ENCODE results near the gene TXLNA. TPM values are rescaled to one million over a fixed set of nuclear protein-coding genes. Genes with fewer than 3 reads are reported as not detected.
A peak's percentile ranks its signal among the peaks of the same experiment; 100 is the strongest.

The TXLNA gene
- total and polyA plus RNA-seq, 7 donors = 9.0 to 46.7 (median 34.4) TPM

- H3K36me3 ChIP-seq = peaks cover 0 to 31% (median 11%) of the 10 kb centered on the region in 4 donors
- DNase-seq = peak; percentile 70
- peaks cover 0 to 48% (median 44%) of the 10 kb centered on the region in 4 donors for H3K4me1 ChIP-seq
- no peaks in the 10 kb centered on the region for H3K27me3 ChIP-seq
- H3K4me3 ChIP-seq = peak overlapping the region; percentile 44 to 75 (median 59)
- intact Hi-C loops (cut with DNase I) = loop anchor here (2.0 to 5.0 kb wide), 2 partner anchors 70 to 113 kb away; partner anchors contain the start of genes HDAC1 and KPNA6
- 15 to 22% methylated on average over 7 of the region's 7 CpGs for WGBS, 2 donors
- TF ChIP-seq POLR2A (IDR thresholded peaks at IDR 0.05) (no peak), CTCF (IDR thresholded peaks at IDR 0.05) (no peak), POLR2AphosphoS5 (IDR thresholded peaks at IDR 0.05) (no peak), EP300 (IDR thresholded peaks at IDR 0.05) (no peak)
- peak overlapping the region; percentile 90 to 95 (median 92) for H3K27ac ChIP-seq
- H3K9me3 ChIP-seq = no peaks in the 10 kb centered on the region
Measured at GRCh38 chr1:32179193-32179442, 357 bp upstream of the TXLNA start.

- peaks cover 0 to 61% (median 54%) of the 10 kb centered on the region in 4 donors for H3K4me1 ChIP-seq
- intact Hi-C loops (cut with DNase I) = loop anchor here (1.0 to 2.0 kb wide), 2 partner anchors 42 to 168 kb away; partner anchors contain the start of genes EIF3I, KHDRBS1 and TMEM234
- no peaks in the 10 kb centered on the region for H3K27me3 ChIP-seq
- H3K36me3 ChIP-seq = peaks cover 0 to 42% (median 21%) of the 10 kb centered on the region in 4 donors
- DNase-seq = peak; percentile 84
- TF ChIP-seq POLR2A (IDR thresholded peaks at IDR 0.05) = no peak
- no peak for TF ChIP-seq POLR2AphosphoS5 (IDR thresholded peaks at IDR 0.05)
- no peak for TF ChIP-seq EP300 (IDR thresholded peaks at IDR 0.05)
- no peak for TF ChIP-seq CTCF (IDR thresholded peaks at IDR 0.05)
- WGBS, 2 donors = 6 to 7% methylated on average over 36 of the region's 36 CpGs
- no peaks in the 10 kb centered on the region for H3K9me3 ChIP-seq
- peak overlapping the region; percentile 44 to 75 (median 59) for H3K4me3 ChIP-seq
- peak overlapping the region; percentile 90 to 95 (median 92) for H3K27ac ChIP-seq
Measured at GRCh38 chr1:32180186-32181060, 948 bp downstream of the TXLNA start.

- Histone ChIP-seq H3K9me3 (no peaks in the 10 kb centered on the region), H3K4me3 (peak overlapping the region; percentile 44 to 75 (median 59)), H3K4me1 (peaks cover 0 to 67% (median 56%) of the 10 kb centered on the region in 4 donors), H3K36me3 (peaks cover 0 to 48% (median 22%) of the 10 kb centered on the region in 4 donors), H3K27ac (peak overlapping the region; percentile 90 to 95 (median 92)), H3K27me3 (no peaks in the 10 kb centered on the region)
- TF ChIP-seq EP300 (IDR thresholded peaks at IDR 0.05) (no peak), POLR2A (IDR thresholded peaks at IDR 0.05) (no peak), CTCF (IDR thresholded peaks at IDR 0.05) (no peak), POLR2AphosphoS5 (IDR thresholded peaks at IDR 0.05) (no peak)
- 82 to 87% methylated on average over 9 of the region's 9 CpGs for WGBS, 2 donors
- intact Hi-C loops (cut with DNase I) = loop anchor here (2.0 kb wide), 1 partner anchor 168 kb away; the partner anchor contains the start of gene KHDRBS1
- DNase-seq = no peak
Measured at GRCh38 chr1:32181065-32181464, 1.6 kb downstream of the TXLNA start.

GRCh38 chr1:32181563-32181962 is 2.1 kb downstream of the TXLNA start:
- no peak for DNase-seq
- Histone ChIP-seq H3K4me1 (peaks cover 0 to 72% (median 57%) of the 10 kb centered on the region in 4 donors), H3K36me3 (peaks cover 0 to 53% (median 25%) of the 10 kb centered on the region in 4 donors), H3K9me3 (no peaks in the 10 kb centered on the region), H3K27me3 (no peaks in the 10 kb centered on the region), H3K27ac (peak overlapping the region in 3 of 4 donors; percentile 90 to 95 (median 92)), H3K4me3 (peak overlapping the region in 3 of 4 donors; percentile 9 to 75 (median 55))
- TF ChIP-seq POLR2AphosphoS5 (IDR thresholded peaks at IDR 0.05) = no peak
- no peak for TF ChIP-seq EP300 (IDR thresholded peaks at IDR 0.05)
- no peak for TF ChIP-seq POLR2A (IDR thresholded peaks at IDR 0.05)
- TF ChIP-seq CTCF (IDR thresholded peaks at IDR 0.05) = no peak
- WGBS, 2 donors = 86 to 88% methylated on average over 5 of the region's 5 CpGs
- intact Hi-C loops (cut with DNase I) = loop anchor here (2.0 kb wide), 1 partner anchor 169 kb away; the partner anchor contains the start of gene KHDRBS1
